T-cell (primary cell): ENCODE results near the gene NPHP4. TPM values are rescaled to one million over a fixed set of nuclear protein-coding genes. Genes with fewer than 3 reads are reported as not detected.

ENCODE experiments used
- ATAC-seq, 4 experiments: fragments of 200-7000 bp in 3 of 4; fragments of 150-1000 bp in 1 of 4; cut with Tn5 transposase; replicated peaks in 1 of 4; 1 replicate in 3 of 4; 2 replicates in 1 of 4; pipeline ENCODE4 v1.10.0; 2021; ENCODE audit warnings: moderate library complexity in 3 of 4, mild to moderate bottlenecking in 2 of 4, moderate number of reproducible peaks in 1 of 4
- CTCF ChIA-PET, 2 donors: fragments of 300-600 bp; sonication (Branson Sonifier 250); formaldehyde crosslinking; loops; one replicate each; lab custom pipeline; 2022; ENCODE audit warnings: antibody characterized with exemption in 2 of 2; lab: Charles Lee
- POLR2A ChIA-PET, 2 donors: fragments of 300-600 bp; sonication (Branson Sonifier 250); formaldehyde crosslinking; loops; one replicate each; lab custom pipeline; 2022; ENCODE audit warnings: antibody characterized with exemption in 2 of 2; lab: Charles Lee
- DNase-seq, 35 experiments: peaks; one replicate each; pipeline versions ENCODE4 v3.0.0 to v3.0.0-alpha.2; 2013 to 2023
- H3K27ac ChIP-seq: one replicate; pipeline ENCODE4 v1.5.1; 2013; ENCODE audit warnings: low read length
- H3K27me3 ChIP-seq, 2 experiments: replicated peaks in 1 of 2; 1 replicate in 1 of 2; 2 replicates in 1 of 2; pipeline versions ENCODE4 v1.6.1 to v1.7.0; 2013; ENCODE audit warnings: low read length in 1 of 2, mixed read lengths in 1 of 2; ENCODE audit not compliant: control insufficient read depth in 2 of 2, insufficient read depth in 2 of 2; ENCODE audit errors: extremely low read depth in 1 of 2
- H3K36me3 ChIP-seq, 2 donors: 1 replicate in 1 of 2; 2 replicates in 1 of 2; pipeline versions ENCODE4 v1.6.1 to v1.7.0; 2013; ENCODE audit warnings: low read length in 1 of 2; ENCODE audit not compliant: control insufficient read depth in 2 of 2, insufficient read depth in 1 of 2; ENCODE audit errors: extremely low read depth in 1 of 2
- H3K4me1 ChIP-seq, 2 experiments: 1 replicate in 1 of 2; 2 replicates in 1 of 2; pipeline versions ENCODE4 v1.6.1 to v1.7.0; 2013; ENCODE audit warnings: low read length in 2 of 2, mixed read lengths in 1 of 2; ENCODE audit not compliant: insufficient read depth in 2 of 2, control insufficient read depth in 1 of 2; ENCODE audit errors: extremely low read depth in 1 of 2
- H3K4me3 ChIP-seq, 2 donors: 1 replicate in 1 of 2; 2 replicates in 1 of 2; pipeline versions ENCODE4 v1.5.1 to v1.7.0; 2013; ENCODE audit warnings: mild to moderate bottlenecking in 2 of 2, low read length in 1 of 2, moderate library complexity in 1 of 2; ENCODE audit not compliant: control insufficient read depth in 1 of 2; ENCODE audit errors: extremely low read depth in 1 of 2
- H3K9me3 ChIP-seq: 2 replicates; pipeline ENCODE4 v1.7.0; 2013
- H3K27ac Mint-ChIP-seq, 2 donors: one replicate each; pipeline ENCODE4 v1.8.0; 2020 to 2021; ENCODE audit warnings: mild to moderate bottlenecking in 2 of 2, mixed read lengths in 2 of 2
- H3K27me3 Mint-ChIP-seq, 2 donors: one replicate each; pipeline ENCODE4 v1.8.0; 2021 to 2022; ENCODE audit warnings: mixed read lengths in 2 of 2
- H3K36me3 Mint-ChIP-seq: one replicate; pipeline ENCODE4 v1.8.0; 2021; ENCODE audit warnings: mixed read lengths
- H3K4me1 Mint-ChIP-seq, 3 donors: one replicate each; pipeline ENCODE4 v1.8.0; 2020 to 2022; ENCODE audit warnings: mixed read lengths in 3 of 3, mild to moderate bottlenecking in 1 of 3
- H3K4me3 Mint-ChIP-seq, 3 donors: one replicate each; pipeline ENCODE4 v1.8.0; 2020 to 2022; ENCODE audit warnings: mild to moderate bottlenecking in 3 of 3, mixed read lengths in 3 of 3, moderate library complexity in 3 of 3
- H3K9me3 Mint-ChIP-seq, 3 donors: one replicate each; pipeline ENCODE4 v1.8.0; 2020 to 2022; ENCODE audit warnings: mixed read lengths in 3 of 3
- WGBS: methylation state at CpG from one replicate; pipeline ENCODE4 v1.1.5; 2013; ENCODE audit warnings: missing lambda C conversion rate; ENCODE audit not compliant: insufficient coverage; 5-methylcytosine and 5-hydroxymethylcytosine counted together
- total RNA-seq, 35 experiments: library from RNA in 6 of 35; stranded (reverse) in 6 of 35; fragments of 120-200 nt in 1 of 35; gene quantifications; one replicate each; pipeline versions ENCODE4 v1.2.1 to v1.2.4 and lab custom pipeline; 2013 to 2026

NPHP4 gene
- total RNA-seq, 5 donors from 2014 or later (not counting 1 experiment from before 2014, with no cell fraction given) = 9.0 to 10.5 (median 9.8) TPM

DNA sequence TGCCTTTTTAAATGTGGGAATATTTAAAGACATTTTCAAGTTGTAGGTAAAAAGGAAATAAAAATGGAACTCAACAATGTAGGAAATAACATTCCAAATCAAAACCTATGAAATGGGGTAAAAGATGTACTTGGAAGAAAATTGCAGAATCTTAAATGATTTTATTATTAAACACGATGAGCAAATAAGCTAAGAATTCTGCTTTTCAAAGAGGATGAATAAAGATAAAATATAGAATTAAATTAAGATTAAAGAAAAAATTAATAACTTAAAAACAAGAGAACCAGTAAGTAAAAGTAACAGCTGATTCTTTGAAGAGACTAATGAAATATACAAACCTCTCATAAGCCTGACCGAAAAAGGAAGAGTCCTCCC, 74.0 kb downstream of the NPHP4 start:
- POLR2A ChIA-PET = no interaction called here

DNA sequence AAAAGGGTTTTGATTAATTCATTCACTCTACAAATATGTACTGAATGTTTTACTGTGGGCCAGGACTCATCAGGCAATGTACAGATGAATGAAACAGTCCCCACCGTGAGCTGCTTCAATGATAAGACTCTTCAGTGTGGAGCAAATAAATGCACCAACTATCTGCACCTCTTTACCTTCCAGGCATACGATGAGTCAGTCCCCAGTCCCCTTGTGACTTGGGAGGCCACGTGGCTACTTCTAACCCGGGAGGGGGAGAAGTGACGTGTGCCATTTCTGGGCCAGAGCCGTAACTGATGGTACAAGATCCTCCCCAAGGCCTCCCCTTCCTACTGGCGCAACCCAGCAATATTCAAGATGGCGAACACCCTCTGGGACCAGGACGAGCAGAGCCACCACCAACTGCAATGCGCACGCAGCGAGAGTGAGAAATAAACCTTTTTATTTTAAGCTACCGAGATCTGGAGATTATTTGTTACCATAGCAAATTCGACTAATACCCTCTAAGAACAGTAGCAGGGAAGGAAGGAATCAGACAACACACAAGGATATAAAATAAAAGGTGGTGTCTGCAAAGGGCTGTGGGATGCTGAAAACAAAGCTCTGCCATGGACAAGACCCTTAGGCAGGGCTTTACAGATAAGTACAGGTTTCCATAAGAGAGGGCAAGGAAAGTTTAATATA, 74.5 kb downstream of the NPHP4 start:
- Histone ChIP-seq H3K36me3 (no peaks in the 10 kb centered on the region), H3K27me3 (no peaks in the 10 kb centered on the region), H3K4me1 (peaks cover 0 to 4% of the 10 kb centered on the region in 2 experiments), H3K9me3 (no peaks in the 10 kb centered on the region), H3K4me3 (no peak overlapping the region), H3K27ac (no peak overlapping the region)
- no peak overlapping the region for H3K4me3 Mint-ChIP-seq
- ATAC-seq = no peak
- 83% methylated on average over 3 of the region's 14 CpGs for WGBS
- H3K4me1 Mint-ChIP-seq = peaks cover 5 to 7% (median 6%) of the 10 kb centered on the region in 3 donors
- DNase-seq = no peak
- no peaks in the 10 kb centered on the region for H3K9me3 Mint-ChIP-seq
- POLR2A ChIA-PET = no interaction called here
- CTCF ChIA-PET = no interaction called here
- H3K36me3 Mint-ChIP-seq = peaks cover under 1% of the 10 kb centered on the region
- H3K27ac Mint-ChIP-seq = no peak overlapping the region
- H3K27me3 Mint-ChIP-seq = no peaks in the 10 kb centered on the region

More for the DNA sequence above, 74.0 kb downstream of the NPHP4 start:
- peaks cover 0 to 4% of the 10 kb centered on the region in 2 experiments for H3K4me1 ChIP-seq
- H3K4me3 ChIP-seq = no peak overlapping the region
- no peak overlapping the region for H3K27ac Mint-ChIP-seq
- DNase-seq (no peak), ATAC-seq (no peak)
- peaks cover 5 to 7% (median 6%) of the 10 kb centered on the region in 3 donors for H3K4me1 Mint-ChIP-seq
- H3K36me3 ChIP-seq = no peaks in the 10 kb centered on the region
- H3K27me3 ChIP-seq = no peaks in the 10 kb centered on the region
- no peaks in the 10 kb centered on the region for H3K9me3 Mint-ChIP-seq
- CTCF ChIA-PET = no interaction called here
- peaks cover 6% of the 10 kb centered on the region for H3K36me3 Mint-ChIP-seq
- no peak overlapping the region for H3K4me3 Mint-ChIP-seq
- no CpG with 5 or more reads among the region's 2 CpGs for WGBS
- H3K27me3 Mint-ChIP-seq = no peaks in the 10 kb centered on the region
- no peaks in the 10 kb centered on the region for H3K9me3 ChIP-seq
- no peak overlapping the region for H3K27ac ChIP-seq

DNA sequence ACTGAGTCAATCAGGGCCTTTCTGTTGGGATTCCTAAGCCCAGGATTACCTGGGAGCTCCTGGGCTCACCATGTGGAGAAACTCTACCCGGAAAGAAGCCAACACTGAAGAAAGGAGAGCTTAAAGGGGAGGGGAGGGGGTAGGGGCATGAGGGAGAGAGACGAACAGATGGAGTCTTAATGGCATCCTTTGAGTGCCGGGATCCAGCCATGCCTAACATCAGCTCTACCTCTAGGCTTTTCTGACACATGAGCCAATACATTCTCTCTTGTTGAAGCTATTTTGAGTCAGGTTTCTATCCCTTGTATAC, 75.0 kb downstream of the NPHP4 start:
- no peaks in the 10 kb centered on the region for H3K27me3 ChIP-seq
- Mint-ChIP-seq H3K27me3 (no peaks in the 10 kb centered on the region), H3K4me1 (peaks cover 5 to 7% (median 6%) of the 10 kb centered on the region in 3 donors), H3K9me3 (no peaks in the 10 kb centered on the region), H3K36me3 (no peaks in the 10 kb centered on the region), H3K27ac (no peak overlapping the region), H3K4me3 (no peak overlapping the region)
- no peak overlapping the region for H3K27ac ChIP-seq
- no peak for ATAC-seq
- ChIA-PET POLR2A (no interaction called here), CTCF (no interaction called here)
- peaks cover 0 to 4% of the 10 kb centered on the region in 2 experiments for H3K4me1 ChIP-seq
- H3K4me3 ChIP-seq = no peak overlapping the region
- WGBS = no CpG with 5 or more reads among the region's 3 CpGs
- DNase-seq = no peak
- H3K9me3 ChIP-seq = no peaks in the 10 kb centered on the region
- no peaks in the 10 kb centered on the region for H3K36me3 ChIP-seq

DNA sequence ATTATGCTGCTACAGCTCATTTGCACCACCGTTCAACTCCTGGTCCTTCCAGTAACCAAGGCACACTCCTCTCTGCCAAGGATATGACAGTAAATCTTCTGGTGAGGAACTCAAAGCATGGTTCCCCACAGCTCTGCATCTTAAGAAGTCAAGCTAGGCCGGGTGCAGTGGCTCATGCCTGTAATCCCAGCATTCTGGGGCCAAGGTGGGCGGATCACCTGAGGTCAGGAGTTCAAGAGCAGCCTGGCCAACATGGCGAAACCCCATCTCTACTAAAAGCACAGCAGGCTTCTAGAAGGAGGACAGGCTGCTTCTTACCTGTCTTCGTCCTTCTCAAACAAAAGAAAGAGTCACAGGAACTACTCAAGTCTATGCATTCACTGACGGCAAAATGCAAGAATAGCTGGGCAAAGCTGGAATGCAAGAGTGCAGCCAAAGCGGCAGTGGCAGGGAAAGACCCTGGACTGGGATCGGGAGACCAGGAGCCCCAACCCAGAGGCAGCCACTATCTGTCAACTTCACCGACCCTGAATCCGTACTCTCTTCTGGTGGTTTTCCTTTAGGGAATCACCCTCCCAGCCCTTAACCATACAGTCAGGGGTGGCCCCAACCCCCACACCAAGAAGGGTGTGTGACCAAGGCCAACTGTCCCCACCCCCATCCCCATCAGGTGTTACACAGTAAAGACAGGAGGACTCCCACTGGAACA, 75.5 kb downstream of the NPHP4 start:
- ChIA-PET POLR2A (no interaction called here), CTCF (no interaction called here)
- no peak for DNase-seq
- Mint-ChIP-seq H3K36me3 (peaks cover 2% of the 10 kb centered on the region), H3K27ac (no peak overlapping the region), H3K27me3 (no peaks in the 10 kb centered on the region), H3K4me3 (no peak overlapping the region), H3K4me1 (peaks cover 5 to 7% (median 6%) of the 10 kb centered on the region in 3 donors), H3K9me3 (no peaks in the 10 kb centered on the region)
- Histone ChIP-seq H3K4me1 (peaks cover 0 to 4% of the 10 kb centered on the region in 2 experiments), H3K9me3 (no peaks in the 10 kb centered on the region), H3K36me3 (no peaks in the 10 kb centered on the region), H3K4me3 (no peak overlapping the region), H3K27me3 (no peaks in the 10 kb centered on the region), H3K27ac (no peak overlapping the region)
- WGBS = 94% methylated on average over 9 of the region's 10 CpGs
- ATAC-seq = no peak

DNA sequence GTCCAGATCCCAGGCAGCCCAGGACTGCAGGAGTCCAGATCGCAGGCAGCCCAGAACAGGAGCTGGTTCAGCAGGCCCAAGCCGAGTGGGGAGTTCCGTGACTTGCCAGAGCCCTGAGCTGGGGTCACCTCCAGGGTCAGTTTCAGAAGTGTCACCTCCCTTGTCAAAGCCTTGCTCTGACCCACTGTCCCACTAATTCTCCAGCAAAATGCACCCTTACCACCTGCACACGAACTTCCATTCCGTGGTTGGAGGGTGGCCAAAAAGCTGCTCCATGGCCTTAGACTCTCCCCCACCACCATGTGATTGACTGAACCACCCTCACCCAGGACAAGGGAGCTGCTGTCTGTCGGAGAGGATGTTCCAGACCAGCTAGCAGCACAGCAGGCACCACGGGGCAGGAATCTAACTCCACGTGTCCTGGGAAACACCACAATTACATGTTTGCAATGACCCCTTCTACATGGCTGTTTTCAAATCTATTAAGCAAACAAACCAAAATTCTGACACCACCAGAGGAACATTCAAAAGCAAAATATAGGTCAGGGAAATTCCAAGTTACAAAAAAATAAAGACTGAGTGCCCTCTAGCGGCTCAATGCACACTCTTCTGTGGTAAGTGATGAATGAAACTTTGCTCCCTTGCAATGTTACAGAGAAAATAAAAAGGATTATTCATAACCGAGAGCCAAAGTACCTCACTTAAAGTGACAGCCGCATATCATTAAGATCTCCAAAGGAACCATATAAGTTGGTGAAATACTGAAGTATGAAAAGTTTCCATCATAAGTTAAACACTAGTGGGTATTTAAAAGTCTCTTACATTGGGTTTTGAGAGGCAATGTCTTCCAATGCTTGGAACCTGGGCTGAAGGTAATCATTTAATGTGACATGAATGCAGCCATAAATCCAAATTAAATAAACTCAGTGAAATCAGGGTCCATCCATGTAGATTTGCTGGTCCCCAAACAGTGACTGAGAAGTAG, 76.3 kb downstream of the NPHP4 start:
- Histone ChIP-seq H3K4me1 (peaks cover 0 to 4% of the 10 kb centered on the region in 2 experiments), H3K4me3 (no peak overlapping the region), H3K36me3 (no peaks in the 10 kb centered on the region), H3K27ac (no peak overlapping the region), H3K9me3 (no peaks in the 10 kb centered on the region), H3K27me3 (no peaks in the 10 kb centered on the region)
- ChIA-PET CTCF (interaction anchor here in 1 of 2 donors (0.5 kb wide), 1 partner anchor 275 kb away, joined by 6 read pairs; no protein-coding TSS in a partner anchor), POLR2A (no interaction called here)
- Mint-ChIP-seq H3K36me3 (peaks cover 6% of the 10 kb centered on the region), H3K9me3 (no peaks in the 10 kb centered on the region), H3K4me1 (peaks cover 5 to 7% (median 6%) of the 10 kb centered on the region in 3 donors), H3K27ac (peak overlapping the region in 1 of 2 donors; percentile 53), H3K4me3 (no peak overlapping the region), H3K27me3 (no peaks in the 10 kb centered on the region)
- DNase-seq (peak in 15 of 35 experiments; percentile 7 to 64 (median 14)), ATAC-seq (peak in 3 of 4 experiments; percentile 44 to 53 (median 49))
- 87% methylated on average over 6 of the region's 11 CpGs for WGBS
